Head of caudate nucleus (tissue), 42 donors: Measurements from ENCODE around the gene CIB4.

ENCODE experiments used
- DNase-seq, 42 donors: peaks; one replicate each; pipeline versions ENCODE4 v3.0.0 to v3.0.0-alpha.2; 2020 to 2021; ENCODE audit warnings: mixed read lengths in 7 of 42
- intact Hi-C: fragments of 100-400 bp; cut with DNase I; formaldehyde crosslinking; loops from one replicate; pipeline ENCODE4 v1.15.0; 2022

Gene CIB4

GRCh38 chr2:26629751-26630150 lies 11.4 kb downstream of the CIB4 start:
- DNase-seq, result no peak
- intact Hi-C loops, result no loop called here

DNA sequence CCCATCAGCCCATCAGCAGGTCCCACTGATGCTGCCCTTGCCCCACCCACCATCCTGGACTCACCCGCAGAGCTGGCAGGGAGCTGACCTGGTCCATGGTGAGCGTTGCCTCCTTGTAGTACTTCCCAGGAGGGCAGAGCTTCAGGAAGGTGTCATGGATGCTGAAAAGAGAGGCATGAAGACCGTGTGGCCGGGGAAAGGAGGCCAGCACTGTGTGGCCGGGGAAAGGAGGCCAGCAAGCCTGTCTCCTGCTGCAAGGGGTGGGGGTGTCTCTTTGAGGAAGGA lies 11.9 kb downstream of the CIB4 start:
- no peak for DNase-seq
- intact Hi-C loops, result no loop called here

GRCh38 chr2:26628561-26629345 lies 12.4 kb downstream of the CIB4 start:
- intact Hi-C loops, result no loop called here
- no peak for DNase-seq

DNA sequence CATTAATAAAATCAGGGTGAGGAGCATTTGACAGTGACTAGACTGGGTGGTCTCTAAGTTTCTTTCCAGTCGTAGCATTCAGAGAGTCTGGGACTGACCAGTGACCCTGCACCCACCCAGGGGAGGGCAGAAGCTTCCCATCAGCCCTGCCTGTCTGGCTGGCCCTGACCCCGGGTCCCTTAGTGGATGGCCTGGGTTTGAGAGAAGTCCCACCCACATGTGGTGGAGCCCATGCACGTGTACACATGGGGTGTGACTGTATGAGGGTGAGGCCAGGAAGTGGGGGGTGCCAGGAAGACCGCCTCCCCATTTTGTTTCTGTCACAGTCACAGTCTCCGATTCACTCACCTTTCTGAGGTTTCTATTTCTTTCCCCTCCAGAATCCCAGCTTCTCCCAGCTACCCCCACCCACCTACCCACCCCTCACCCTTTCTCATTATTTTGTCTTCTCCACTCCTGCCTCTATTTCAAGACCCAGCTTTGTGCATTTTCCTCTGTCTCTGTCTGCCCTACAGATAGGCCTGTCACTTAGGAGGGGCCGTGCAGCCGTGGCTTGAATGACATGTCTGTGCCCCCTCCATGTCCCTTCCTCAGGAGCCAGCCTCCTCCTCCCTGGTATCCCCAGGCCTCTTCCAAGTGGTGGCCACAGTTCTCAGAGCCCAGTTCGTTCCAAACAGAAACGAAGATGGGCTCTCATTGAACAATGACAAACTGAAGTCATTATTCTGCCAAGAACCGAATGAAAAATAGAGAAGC lies 13.6 kb downstream of the CIB4 start:
- no peak for DNase-seq
- intact Hi-C loops, result no loop called here

- no peak for DNase-seq
- intact Hi-C loops, result no loop called here
Measured at GRCh38 chr2:26626606-26627005, 14.6 kb downstream of the CIB4 start.

- intact Hi-C loops, result no loop called here
- DNase-seq, result peak in 1 of 42 donors; percentile 24
Measured at GRCh38 chr2:26623541-26624495, 17.3 kb downstream of the CIB4 start.

GRCh38 chr2:26621469-26622199 lies 19.5 kb downstream of the CIB4 start:
- DNase-seq, result peak in 1 of 42 donors; percentile 3
- intact Hi-C loops, result no loop called here

GRCh38 chr2:26620031-26620605 lies 21.0 kb downstream of the CIB4 start:
- peak in 4 of 42 donors; percentile 3 to 18 (median 10) for DNase-seq
- intact Hi-C loops, result no loop called here

DNA sequence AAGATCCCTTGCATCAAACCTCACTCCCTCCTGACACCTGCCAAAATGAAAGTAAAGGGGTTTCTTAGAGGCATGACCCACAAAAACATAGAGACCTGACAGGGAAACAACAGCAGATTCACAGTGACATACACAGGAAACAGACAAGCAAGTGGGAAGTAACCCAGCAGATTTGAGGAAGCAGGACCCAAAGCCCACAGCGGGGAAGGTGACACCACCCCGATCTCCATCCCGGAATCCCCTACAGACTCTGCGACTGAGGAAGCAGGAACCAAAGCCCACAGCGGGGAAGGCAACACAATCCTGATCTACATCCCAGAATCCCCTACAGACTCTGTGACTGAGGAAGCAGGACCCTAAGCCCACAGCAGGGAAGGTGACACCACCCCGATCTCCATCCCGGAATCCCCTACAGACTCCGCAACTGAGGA lies 21.6 kb downstream of the CIB4 start:
- peak in 1 of 42 donors; percentile 16 for DNase-seq
- intact Hi-C loops, result no loop called here

DNA sequence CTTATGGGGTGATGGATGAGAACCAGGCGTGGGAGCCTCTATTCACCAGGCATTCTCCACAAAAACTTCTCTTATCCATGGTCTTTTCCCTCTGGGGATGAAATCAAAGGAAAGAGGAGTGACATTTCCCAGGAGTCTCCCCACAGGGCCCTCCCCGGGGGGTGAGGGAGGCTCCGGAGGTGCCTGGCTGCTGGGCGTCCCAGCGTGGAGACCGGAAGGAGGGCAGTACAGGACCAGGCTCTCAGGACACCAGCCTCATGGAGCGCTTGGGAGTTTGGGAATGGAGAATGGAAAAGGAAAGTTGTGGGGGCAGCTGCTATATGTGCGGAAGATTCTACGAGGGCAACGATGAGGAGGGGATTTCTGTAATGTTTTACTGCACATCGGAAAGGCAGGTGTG lies 22.1 kb downstream of the CIB4 start:
- no peak for DNase-seq
- intact Hi-C loops, result no loop called here

- intact Hi-C loops, result no loop called here
- DNase-seq, result peak in 2 of 42 donors; percentile 3 to 8
Measured at GRCh38 chr2:26618611-26619010, 22.6 kb downstream of the CIB4 start.

GRCh38 chr2:26617588-26618083 lies 23.5 kb downstream of the CIB4 start:
- peak in 3 of 42 donors; percentile 0 to 21 (median 11) for DNase-seq
- intact Hi-C loops, result no loop called here

DNA sequence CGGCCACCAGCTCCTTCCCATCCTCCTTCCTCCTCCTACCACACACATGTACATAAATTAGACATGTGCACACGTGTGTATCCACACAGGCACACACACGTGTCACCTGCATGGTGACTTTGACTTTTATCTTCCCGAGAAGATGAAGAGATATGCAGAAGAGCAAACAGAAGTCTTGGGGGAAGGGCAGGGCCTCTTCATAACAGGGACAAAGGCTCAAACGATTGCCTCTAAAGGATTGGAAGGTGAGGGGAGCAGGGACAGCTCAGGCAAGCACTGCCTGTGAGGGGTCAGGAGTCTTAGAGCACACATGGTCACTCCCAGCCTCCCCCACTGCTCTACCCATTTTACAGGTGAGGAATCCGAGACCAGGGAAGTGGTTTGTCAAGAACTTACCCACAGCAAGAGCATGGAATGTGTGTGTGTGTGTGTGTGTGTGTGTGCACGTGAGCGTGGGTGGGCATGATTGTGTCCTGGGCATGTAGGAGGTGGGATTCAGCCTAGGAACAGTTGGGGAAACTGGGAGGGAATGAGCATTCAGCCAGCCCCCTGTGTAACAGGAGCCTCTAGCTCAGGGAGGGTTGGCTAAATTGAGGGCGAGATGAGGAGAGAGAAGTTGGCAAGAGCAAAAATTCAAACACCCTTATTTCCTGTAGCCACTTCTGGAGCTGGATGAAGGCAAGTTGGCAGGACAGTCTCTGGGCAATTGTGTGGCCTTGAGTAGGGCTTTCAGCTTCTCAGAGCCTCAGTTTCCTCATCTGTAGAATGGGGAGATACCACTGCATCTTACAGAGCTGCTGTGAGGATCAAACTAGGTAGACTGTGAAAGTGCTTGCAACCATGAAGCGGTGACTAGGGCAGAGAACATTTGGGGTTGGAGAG lies 24.2 kb downstream of the CIB4 start:
- intact Hi-C loops, result no loop called here
- peak in 3 of 42 donors; percentile 2 to 7 (median 2) for DNase-seq

DNA sequence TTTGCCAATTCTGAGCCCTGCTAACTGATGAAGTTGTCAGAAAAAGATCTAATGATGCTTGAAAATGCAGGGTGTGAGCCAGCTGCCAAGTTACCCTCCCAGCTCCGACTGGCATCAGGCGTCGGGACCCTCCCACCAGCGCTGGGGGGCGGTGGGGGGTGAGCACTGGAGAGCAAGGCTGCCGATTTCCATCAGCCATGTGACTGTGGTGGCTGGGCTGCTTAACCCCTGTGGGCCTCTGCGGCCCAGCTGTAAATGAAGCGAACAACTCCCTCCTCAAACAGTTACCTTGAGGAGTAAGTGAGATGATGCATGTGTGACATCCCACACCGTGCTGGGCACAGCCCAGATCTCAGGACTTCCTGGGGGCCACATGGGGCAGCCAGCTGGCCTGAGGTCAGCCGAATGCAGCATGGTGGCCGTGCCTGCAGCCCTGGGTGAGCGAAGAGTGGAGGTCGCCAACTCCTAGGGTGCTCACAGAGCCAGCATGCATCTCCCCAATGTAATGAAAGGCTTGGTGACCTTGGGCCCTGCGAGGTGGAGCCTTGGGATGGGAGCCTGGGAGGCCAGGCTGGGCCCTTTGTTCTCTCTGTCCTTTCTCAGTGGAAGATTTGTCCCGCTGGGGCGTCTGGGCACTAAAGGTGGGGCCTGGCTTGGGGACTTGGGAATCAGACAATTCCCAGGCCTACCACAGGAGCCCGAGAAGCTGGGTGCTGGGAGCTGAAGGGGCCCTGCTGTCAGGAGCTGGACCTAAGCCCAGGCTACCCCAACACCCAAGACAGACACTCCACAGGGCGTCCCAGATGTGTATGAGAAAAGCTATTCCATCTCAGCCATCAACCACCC lies 25.1 kb downstream of the CIB4 start:
- DNase-seq, result peak in 15 of 42 donors; percentile 18 to 50 (median 27)
- intact Hi-C loops, result no loop called here

GRCh38 chr2:26615336-26615859 lies 25.8 kb downstream of the CIB4 start:
- intact Hi-C loops, result no loop called here

More at GRCh38 chr2:26615336-26615859, 25.8 kb downstream of the CIB4 start:
- DNase-seq, result peak in 13 of 42 donors; percentile 10 to 41 (median 29)
